Kidney glomerular epithelial cell (primary cell): ENCODE data around the gene KATNBL1.

Source experiments
- DNase-seq: peaks from one replicate; lab custom pipeline; 2025; lab: John Stamatoyannopoulos, UW

KATNBL1 gene

GRCh38 chr15:34116620-34117019 lies 93.3 kb downstream of the KATNBL1 start:
- no peak for DNase-seq

GRCh38 chr15:34114739-34115138 lies 95.2 kb downstream of the KATNBL1 start:
- DNase-seq = no peak

- no peak for DNase-seq
Measured at GRCh38 chr15:34114215-34114614, 95.7 kb downstream of the KATNBL1 start.

GRCh38 chr15:34111488-34111887 lies 98.4 kb downstream of the KATNBL1 start:
- DNase-seq = no peak

- DNase-seq = peak; percentile 44
Measured at GRCh38 chr15:34109797-34110663, 99.9 kb downstream of the KATNBL1 start.

- DNase-seq = no peak
Measured at GRCh38 chr15:34107315-34107714, 102.6 kb downstream of the KATNBL1 start.

- no peak for DNase-seq
Measured at GRCh38 chr15:34106423-34106822, 103.5 kb downstream of the KATNBL1 start.

GRCh38 chr15:34102175-34102925 lies 107.5 kb downstream of the KATNBL1 start:
- no peak for DNase-seq

GRCh38 chr15:34101366-34102174 lies 108.3 kb downstream of the KATNBL1 start, which contains the start of the genes EMC7 and PGBD4:
Gene EMC7, minus strand, starts transcription at chr15:34101862. Its CDS starts 23 bp downstream, at chr15:34101839.
Gene PGBD4, plus strand, starts transcription at chr15:34102083. Its CDS starts 449 bp downstream, at chr15:34102532.
- peak; percentile 99 for DNase-seq

- no peak for DNase-seq
Measured at GRCh38 chr15:34099914-34100313, 110.0 kb downstream of the KATNBL1 start.
